Peyer's patch (tissue), 4 donors: ENCODE measurements around the gene CPT1C.
A peak's percentile ranks its signal among the peaks of the same experiment; 100 is the strongest.

ENCODE experiments used
- POLR2A ChIP-seq, 2 donors: fragments of 450-650 bp; IDR thresholded peaks; one replicate each; pipeline ENCODE4 v1.5.1; 2017; ENCODE audit warnings: antibody characterized with exemption in 2 of 2, mild to moderate bottlenecking in 2 of 2, moderate library complexity in 2 of 2
- TF ChIP-seq, protein P1 (sequence below), 6 experiments: fragments of 450-650 bp in 4 of 6; fragments of 200-600 bp in 2 of 6; sonication (generic) in 1 of 6; IDR thresholded peaks; one replicate each; pipeline ENCODE4 v1.5.1; 2017 to 2019; ENCODE audit warnings: antibody characterized with exemption in 6 of 6, mild to moderate bottlenecking in 3 of 6, moderate library complexity in 1 of 6

DNA sequence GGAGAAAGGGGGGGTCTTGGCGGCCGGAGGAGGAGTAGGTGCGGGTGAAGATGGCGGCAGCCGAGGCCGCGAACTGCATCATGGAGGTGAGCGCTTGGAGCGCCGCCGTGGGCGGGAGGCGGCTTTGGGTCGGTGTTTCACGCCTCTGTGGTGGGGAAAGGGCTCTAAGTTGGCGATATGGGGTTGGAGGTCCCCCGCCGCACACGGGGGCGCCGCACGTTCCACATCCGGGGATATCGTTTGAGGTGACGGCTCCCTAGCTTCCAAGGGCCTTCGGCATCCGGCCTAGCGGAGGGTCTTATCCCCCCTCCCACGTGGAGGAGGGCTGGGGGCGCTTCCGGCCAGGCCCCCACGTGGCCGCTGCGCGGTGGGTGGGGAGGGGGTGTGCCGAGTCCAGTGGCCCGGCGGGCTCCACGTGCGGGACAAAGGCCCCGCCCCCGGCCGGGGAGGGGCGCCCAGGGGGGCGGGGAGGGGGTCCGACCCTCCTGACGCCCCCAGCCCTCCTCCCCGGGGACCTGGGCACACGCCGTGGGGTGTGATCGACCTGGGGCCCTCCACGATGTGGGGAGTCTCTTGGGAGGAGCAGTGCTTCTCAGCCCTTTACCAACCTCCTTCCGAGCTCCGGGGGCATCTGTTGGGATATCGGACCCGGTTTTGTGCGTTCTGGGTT is 13.6 kb upstream of the CPT1C start, which contains the start of gene PRMT1:
- TF ChIP-seq, protein P1, sequence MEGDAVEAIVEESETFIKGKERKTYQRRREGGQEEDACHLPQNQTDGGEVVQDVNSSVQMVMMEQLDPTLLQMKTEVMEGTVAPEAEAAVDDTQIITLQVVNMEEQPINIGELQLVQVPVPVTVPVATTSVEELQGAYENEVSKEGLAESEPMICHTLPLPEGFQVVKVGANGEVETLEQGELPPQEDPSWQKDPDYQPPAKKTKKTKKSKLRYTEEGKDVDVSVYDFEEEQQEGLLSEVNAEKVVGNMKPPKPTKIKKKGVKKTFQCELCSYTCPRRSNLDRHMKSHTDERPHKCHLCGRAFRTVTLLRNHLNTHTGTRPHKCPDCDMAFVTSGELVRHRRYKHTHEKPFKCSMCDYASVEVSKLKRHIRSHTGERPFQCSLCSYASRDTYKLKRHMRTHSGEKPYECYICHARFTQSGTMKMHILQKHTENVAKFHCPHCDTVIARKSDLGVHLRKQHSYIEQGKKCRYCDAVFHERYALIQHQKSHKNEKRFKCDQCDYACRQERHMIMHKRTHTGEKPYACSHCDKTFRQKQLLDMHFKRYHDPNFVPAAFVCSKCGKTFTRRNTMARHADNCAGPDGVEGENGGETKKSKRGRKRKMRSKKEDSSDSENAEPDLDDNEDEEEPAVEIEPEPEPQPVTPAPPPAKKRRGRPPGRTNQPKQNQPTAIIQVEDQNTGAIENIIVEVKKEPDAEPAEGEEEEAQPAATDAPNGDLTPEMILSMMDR (IDR thresholded peaks at IDR 0.05): no peak
- TF ChIP-seq POLR2A (IDR thresholded peaks at IDR 0.05): peak; percentile 37 to 84
